Ovary (tissue), 3 donors: Measurements from ENCODE around the gene SFTA2.

ENCODE experiments used
- CTCF ChIP-seq, 3 donors: fragments of 450-650 bp in 2 of 3; fragments of 200-600 bp in 1 of 3; IDR thresholded peaks; one replicate each; pipeline versions ENCODE4 v1.5.1 to v1.8.0; 2016 to 2022; ENCODE audit warnings: antibody characterized with exemption in 3 of 3, mild to moderate bottlenecking in 1 of 3
- POLR2A ChIP-seq: fragments of 450-650 bp; IDR thresholded peaks from one replicate; pipeline ENCODE4 v1.6.1; 2017; ENCODE audit warnings: antibody characterized with exemption, mild to moderate bottlenecking, moderate library complexity
- donor health status: DM: no; HTN: no; CAD: no.

DNA sequence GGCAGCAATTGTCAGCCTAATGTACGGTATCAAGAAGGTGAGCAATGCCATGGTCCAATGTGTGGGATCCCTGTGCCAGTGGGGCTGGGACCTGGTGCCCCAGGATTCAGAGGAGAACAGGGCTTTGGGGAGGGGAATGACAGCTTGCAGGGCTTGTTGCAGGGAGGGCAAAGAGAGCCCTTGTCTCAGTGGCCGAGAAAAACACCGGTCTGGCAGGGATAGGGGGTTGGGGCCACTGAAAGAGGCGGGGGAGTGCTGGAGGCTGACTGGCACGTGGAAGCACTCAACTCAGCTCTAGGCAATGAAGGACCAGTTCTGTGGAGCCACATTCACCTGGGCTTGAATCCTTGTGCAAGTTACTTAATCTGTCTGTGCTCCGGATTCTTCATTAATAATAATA is 5.3 kb upstream of the SFTA2 start:
- TF ChIP-seq CTCF (IDR thresholded peaks at IDR 0.05), result no peak
- TF ChIP-seq POLR2A, result no peak
